ENCODE measurements around the gene DDX56.

Gene DDX56

GRCh38 chr7:44538798-44539668, 34.7 kb downstream of the DDX56 start:
- DNase-seq (ENCODE audit: extremely low spot score, insufficient read length, low read depth) = no peak
- FAIRE-seq = no peak

DNA sequence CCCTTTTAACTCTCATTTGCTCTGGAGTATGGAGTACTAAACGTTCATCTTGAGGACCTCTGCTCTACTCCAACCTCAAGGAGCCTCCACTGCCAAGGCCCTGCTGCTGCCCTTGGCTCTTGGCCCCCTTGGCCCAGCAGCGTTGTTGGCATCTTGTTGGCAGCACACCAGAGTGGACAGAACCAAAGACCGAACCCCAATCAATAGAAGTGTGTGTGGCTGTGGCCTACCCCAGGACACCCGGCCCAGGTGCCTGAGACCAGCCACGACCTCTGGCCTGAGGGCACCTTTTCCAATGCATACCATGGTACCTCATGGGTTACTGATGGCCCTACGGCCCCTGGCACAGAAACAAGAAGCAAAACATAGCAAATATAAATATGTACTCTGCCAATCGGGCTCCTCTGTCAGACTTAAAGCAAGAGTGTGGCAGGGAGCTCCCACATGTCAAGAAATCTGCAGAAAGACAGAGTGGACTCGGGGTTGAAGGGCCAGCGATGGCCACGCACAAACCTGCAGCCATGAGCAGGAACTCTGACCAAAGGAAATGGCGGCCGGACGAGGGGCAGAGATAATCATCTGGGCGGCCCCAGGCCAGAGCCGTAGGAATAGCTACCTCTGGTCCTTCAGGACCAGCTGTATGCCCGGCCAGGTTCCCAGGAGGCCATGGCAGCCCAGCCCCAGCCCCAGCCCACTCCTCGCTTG, 35.5 kb downstream of the DDX56 start:
- no peak for FAIRE-seq
- DNase-seq (ENCODE audit: extremely low spot score, insufficient read length, low read depth) = no peak

GRCh38 chr7:44537442-44537841, 36.3 kb downstream of the DDX56 start:
- DNase-seq (ENCODE audit: extremely low spot score, insufficient read length, low read depth) (no peak), FAIRE-seq (no peak)

DNA sequence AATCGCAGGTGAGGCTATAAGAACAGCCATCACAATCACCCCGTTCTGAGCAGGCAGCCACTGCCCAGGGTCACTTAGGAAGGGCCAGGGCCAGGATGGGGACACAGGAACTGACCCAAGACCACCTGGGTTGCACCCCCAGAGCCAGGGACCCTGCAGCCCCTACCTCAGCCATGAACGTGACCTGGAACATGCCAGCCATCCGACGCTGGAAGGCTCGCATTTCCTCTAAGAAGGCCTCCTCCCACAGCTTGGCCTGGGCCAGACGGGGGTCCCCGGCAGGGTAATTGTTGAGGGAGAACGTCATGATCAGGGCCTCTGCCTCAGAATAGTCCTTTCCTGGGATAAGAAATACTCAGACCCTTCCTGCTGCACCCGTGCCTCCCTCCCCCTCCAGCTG, 37.6 kb downstream of the DDX56 start:
- no peak for DNase-seq (ENCODE audit: extremely low spot score, insufficient read length, low read depth)
- no peak for FAIRE-seq

- FAIRE-seq (no peak), DNase-seq (ENCODE audit: extremely low spot score, insufficient read length, low read depth) (no peak)
Measured at GRCh38 chr7:44535348-44536064, 38.2 kb downstream of the DDX56 start.

GRCh38 chr7:44534501-44534900, 39.2 kb downstream of the DDX56 start:
- FAIRE-seq (peak; percentile 73), DNase-seq (ENCODE audit: extremely low spot score, insufficient read length, low read depth) (peak; percentile 70)

DNA sequence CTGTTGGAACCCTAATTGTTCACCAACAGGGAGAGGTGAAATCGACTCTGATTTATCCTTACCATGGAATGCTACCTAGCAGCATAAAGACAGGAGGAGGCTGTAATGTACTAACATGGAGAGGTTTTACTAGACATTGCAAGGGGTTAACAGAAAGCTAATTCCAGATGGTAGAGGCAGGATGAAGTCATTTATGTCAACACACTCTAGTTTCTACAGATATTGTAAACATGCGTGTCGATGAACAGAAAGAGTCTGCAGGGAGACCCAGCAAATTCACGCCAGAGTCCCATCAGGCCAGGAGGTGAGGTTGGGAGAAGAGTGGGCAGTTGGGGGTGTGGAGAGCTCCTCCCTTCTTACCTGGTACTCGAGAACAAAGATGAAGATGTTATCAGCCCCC, 39.6 kb downstream of the DDX56 start:
- no peak for DNase-seq (ENCODE audit: extremely low spot score, insufficient read length, low read depth)
- no peak for FAIRE-seq

- DNase-seq (ENCODE audit: extremely low spot score, insufficient read length, low read depth) (no peak), FAIRE-seq (no peak)
Measured at GRCh38 chr7:44533301-44534055, 40.2 kb downstream of the DDX56 start.

GRCh38 chr7:44531421-44532380, 42.0 kb downstream of the DDX56 start:
- FAIRE-seq (no peak), DNase-seq (ENCODE audit: extremely low spot score, insufficient read length, low read depth) (no peak)

DNA sequence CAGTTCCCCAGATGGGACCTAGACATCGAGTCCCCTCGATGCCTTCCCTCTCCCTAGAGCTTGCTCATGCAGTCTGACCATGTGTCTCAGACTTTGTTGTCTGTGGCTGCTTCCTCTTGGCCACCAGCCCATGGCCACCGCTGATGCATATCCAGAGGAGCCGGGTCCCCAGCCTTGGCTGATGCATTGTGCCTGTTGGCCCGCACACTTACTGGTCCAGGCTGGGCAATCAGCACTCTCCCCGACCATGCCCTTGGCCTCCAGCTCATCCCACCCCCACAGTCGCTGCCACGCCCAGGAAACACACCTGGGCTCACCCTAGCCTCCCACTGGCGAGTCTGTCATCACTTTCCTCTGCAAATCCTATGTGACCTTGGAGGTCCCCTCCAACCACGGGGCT, 42.7 kb downstream of the DDX56 start:
- FAIRE-seq = no peak
- DNase-seq (ENCODE audit: extremely low spot score, insufficient read length, low read depth) = no peak

DNA sequence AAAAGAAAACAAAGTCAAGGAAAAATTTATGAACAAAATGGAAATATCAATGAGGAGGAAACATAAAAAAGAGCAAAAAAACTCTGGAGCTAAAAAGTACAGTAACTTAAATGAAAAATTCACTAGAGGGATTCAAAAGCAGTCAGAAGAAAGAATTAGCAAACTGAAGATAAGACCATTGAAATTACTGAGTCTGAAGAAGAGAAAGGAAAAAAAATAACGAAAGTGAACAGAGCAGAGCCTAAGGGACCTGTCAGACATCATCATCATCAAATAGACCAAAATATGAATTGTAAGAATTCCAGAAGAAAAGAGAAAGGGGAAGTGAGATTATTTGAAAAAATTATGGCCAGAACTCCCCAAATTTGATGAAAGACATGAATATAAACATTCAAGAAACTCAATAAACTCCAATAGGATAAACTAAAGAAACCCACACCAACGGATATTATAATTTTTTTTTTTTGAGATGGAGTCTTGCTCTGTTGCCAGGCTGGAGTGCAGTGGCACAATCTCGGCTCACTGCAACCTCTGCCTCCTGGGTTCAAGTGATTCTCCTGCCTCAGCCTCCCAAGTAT, 48.8 kb downstream of the DDX56 start:
- FAIRE-seq = no peak
- DNase-seq (ENCODE audit: extremely low spot score, insufficient read length, low read depth) = no peak

DNA sequence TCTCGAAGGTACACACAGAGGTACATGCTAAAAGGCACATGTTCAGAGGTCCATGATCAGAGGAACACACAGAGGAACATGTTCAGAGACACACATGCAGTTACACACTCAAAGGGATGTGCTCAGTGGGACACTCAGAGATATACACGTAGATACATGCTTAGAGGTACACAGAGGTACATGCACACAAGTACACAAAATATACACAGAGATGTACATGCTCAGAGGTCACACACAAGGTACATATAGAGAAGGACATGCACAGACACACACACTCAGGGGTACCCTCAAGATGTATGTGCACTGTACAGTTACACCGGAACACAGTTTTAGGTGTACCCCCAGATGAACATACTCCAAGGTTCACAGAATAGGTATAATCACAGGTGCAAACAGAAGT, 51.4 kb downstream of the DDX56 start:
- no peak for FAIRE-seq
- no peak for DNase-seq (ENCODE audit: extremely low spot score, insufficient read length, low read depth)

GRCh38 chr7:44521347-44522095, 52.2 kb downstream of the DDX56 start:
- no peak for FAIRE-seq
- DNase-seq (ENCODE audit: extremely low spot score, insufficient read length, low read depth) = no peak

- DNase-seq (ENCODE audit: extremely low spot score, insufficient read length, low read depth) (no peak), FAIRE-seq (no peak)
Measured at GRCh38 chr7:44520574-44520973, 53.1 kb downstream of the DDX56 start.

GRCh38 chr7:44519546-44519945, 54.2 kb downstream of the DDX56 start:
- FAIRE-seq (no peak), DNase-seq (ENCODE audit: extremely low spot score, insufficient read length, low read depth) (no peak)

- no peak for FAIRE-seq
- no peak for DNase-seq (ENCODE audit: extremely low spot score, insufficient read length, low read depth)
Measured at GRCh38 chr7:44518761-44519160, 54.9 kb downstream of the DDX56 start.

DNA sequence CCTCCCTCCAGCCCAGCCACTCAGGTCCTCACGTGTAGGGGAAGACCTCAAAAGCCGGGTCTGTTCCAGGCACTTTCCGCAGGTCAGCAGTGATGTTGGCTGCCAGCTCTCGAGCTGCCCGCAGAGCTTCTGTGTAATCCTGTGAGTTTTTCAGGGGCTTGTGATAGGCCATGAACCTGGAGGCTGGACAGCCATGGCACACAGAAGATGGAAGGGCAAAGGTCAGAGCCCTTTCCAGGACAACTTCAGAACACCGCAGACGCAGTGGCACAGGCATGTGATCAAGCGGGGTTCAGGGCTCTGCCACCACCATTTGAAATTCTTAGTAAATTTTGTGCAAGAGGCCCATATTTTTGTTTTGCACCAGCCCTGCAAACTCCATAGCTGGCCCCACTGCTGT, 56.5 kb downstream of the DDX56 start:
- no peak for FAIRE-seq
- DNase-seq (ENCODE audit: extremely low spot score, insufficient read length, low read depth) = no peak
